ENCODE results near the gene ZIC1.

GRCh38 chr3:147395899-147396711 lies 13.1 kb upstream of the ZIC1 start:
- no peak for TF ChIP-seq CTCF (IDR thresholded peaks at IDR 0.05; ENCODE audit: low read length)
- no peak for TF ChIP-seq EZH2 (optimal IDR thresholded peaks at IDR 0.05; ENCODE audit: low read depth, low read length)
- no peak for TF ChIP-seq EZH2phosphoT487 (IDR thresholded peaks at IDR 0.05; ENCODE audit: low read length)

Data from MM.1S (cell line).